ENCODE data around the gene EDN2.

Gene EDN2

GRCh38 chr1:41468122-41468762 lies 16.2 kb downstream of the EDN2 start:
- in situ Hi-C loops (cut with HindIII; ENCODE audit: low sequenced_read_pairs) = no loop called here

GRCh38 chr1:41467673-41468072 lies 16.8 kb downstream of the EDN2 start:
- in situ Hi-C loops (cut with HindIII; ENCODE audit: low sequenced_read_pairs) = no loop called here

GRCh38 chr1:41466146-41466545 lies 18.3 kb downstream of the EDN2 start:
- in situ Hi-C loops (cut with HindIII; ENCODE audit: low sequenced_read_pairs) = no loop called here

GRCh38 chr1:41465741-41466140 lies 18.7 kb downstream of the EDN2 start:
- in situ Hi-C loops (cut with HindIII; ENCODE audit: low sequenced_read_pairs) = no loop called here

- in situ Hi-C loops (cut with HindIII; ENCODE audit: low sequenced_read_pairs) = no loop called here
These were observed 19.6 kb downstream of the EDN2 start for GRCh38 chr1:41464885-41465284.

- in situ Hi-C loops (cut with HindIII; ENCODE audit: low sequenced_read_pairs) = no loop called here
These were observed 21.0 kb downstream of the EDN2 start for GRCh38 chr1:41463516-41463915.

- in situ Hi-C loops (cut with HindIII; ENCODE audit: low sequenced_read_pairs) = no loop called here
These were observed 21.8 kb downstream of the EDN2 start for GRCh38 chr1:41462680-41463004.

GRCh38 chr1:41461790-41462679 lies 22.4 kb downstream of the EDN2 start:
- in situ Hi-C loops (cut with HindIII; ENCODE audit: low sequenced_read_pairs) = no loop called here

- in situ Hi-C loops (cut with HindIII; ENCODE audit: low sequenced_read_pairs) = no loop called here
These were observed 27.5 kb downstream of the EDN2 start for GRCh38 chr1:41456847-41457540.

- in situ Hi-C loops (cut with HindIII; ENCODE audit: low sequenced_read_pairs) = no loop called here
These were observed 28.8 kb downstream of the EDN2 start for GRCh38 chr1:41455479-41456332.

- in situ Hi-C loops (cut with HindIII; ENCODE audit: low sequenced_read_pairs) = no loop called here
These were observed 30.1 kb downstream of the EDN2 start for GRCh38 chr1:41454406-41454805.

GRCh38 chr1:41452704-41453290 lies 31.7 kb downstream of the EDN2 start:
- in situ Hi-C loops (cut with HindIII; ENCODE audit: low sequenced_read_pairs) = no loop called here

- in situ Hi-C loops (cut with HindIII; ENCODE audit: low sequenced_read_pairs) = no loop called here
These were observed 33.7 kb downstream of the EDN2 start for GRCh38 chr1:41450747-41451285.

- in situ Hi-C loops (cut with HindIII; ENCODE audit: low sequenced_read_pairs) = loop anchor here (25.0 kb wide), 1 partner anchor 412 kb away; no protein-coding TSS in a partner anchor
These were observed 35.1 kb downstream of the EDN2 start for GRCh38 chr1:41449326-41449921.

- in situ Hi-C loops (cut with HindIII; ENCODE audit: low sequenced_read_pairs) = loop anchor here (25.0 kb wide), 1 partner anchor 412 kb away; no protein-coding TSS in a partner anchor
These were observed 35.7 kb downstream of the EDN2 start for GRCh38 chr1:41448821-41449220.

GRCh38 chr1:41447995-41448770 lies 36.3 kb downstream of the EDN2 start:
- in situ Hi-C loops (cut with HindIII; ENCODE audit: low sequenced_read_pairs) = loop anchor here (25.0 kb wide), 1 partner anchor 411 kb away; no protein-coding TSS in a partner anchor

GRCh38 chr1:41446851-41447610 lies 37.5 kb downstream of the EDN2 start:
- in situ Hi-C loops (cut with HindIII; ENCODE audit: low sequenced_read_pairs) = loop anchor here (25.0 kb wide), 1 partner anchor 410 kb away; no protein-coding TSS in a partner anchor

- in situ Hi-C loops (cut with HindIII; ENCODE audit: low sequenced_read_pairs) = loop anchor here (25.0 kb wide), 1 partner anchor 407 kb away; no protein-coding TSS in a partner anchor
These were observed 39.7 kb downstream of the EDN2 start for GRCh38 chr1:41444785-41445184.
